Neural progenitor cell (in vitro differentiated cells): ENCODE measurements around the gene ZNF79. TPM values are rescaled to one million over a fixed set of nuclear protein-coding genes. Genes with fewer than 3 reads are reported as not detected.

Source experiments
- DNase-seq: peaks from one replicate; pipeline ENCODE4 v3.0.0-alpha.2; 2016; ENCODE audit warnings: low spot score
- H2AFZ ChIP-seq: fragments of 200-600 bp; sonication (generic); replicated peaks from 2 replicates; pipeline ENCODE4 v1.6.1; 2016; ENCODE audit warnings: antibody characterized with exemption
- H3F3A ChIP-seq: fragments of 200-600 bp; sonication (generic); 2 replicates; pipeline ENCODE4 v1.6.1; 2016; ENCODE audit warnings: antibody characterized with exemption, low read depth
- H3K27ac ChIP-seq: fragments of 200-600 bp; sonication (generic); 2 replicates; pipeline ENCODE4 v1.5.1; 2016; ENCODE audit warnings: mild to moderate bottlenecking
- H3K27me3 ChIP-seq: fragments of 200-600 bp; sonication (generic); 2 replicates; pipeline ENCODE4 v1.6.1; 2016; ENCODE audit warnings: mild to moderate bottlenecking, moderate library complexity
- H3K36me3 ChIP-seq: fragments of 200-600 bp; sonication (generic); 2 replicates; pipeline ENCODE4 v1.5.1; 2016
- H3K4me1 ChIP-seq: fragments of 200-600 bp; sonication (generic); 2 replicates; pipeline ENCODE4 v1.6.1; 2016; ENCODE audit warnings: mixed run types
- H3K4me2 ChIP-seq: fragments of 200-600 bp; sonication (generic); 2 replicates; pipeline ENCODE4 v1.6.1; 2016
- H3K4me3 ChIP-seq: fragments of 200-600 bp; sonication (generic); 2 replicates; pipeline ENCODE4 v1.5.1; 2016
- H3K79me2 ChIP-seq: fragments of 200-600 bp; sonication (generic); 2 replicates; pipeline ENCODE4 v1.6.1; 2016; ENCODE audit warnings: low read depth
- H3K9ac ChIP-seq: fragments of 200-600 bp; sonication (generic); 2 replicates; pipeline ENCODE4 v1.6.1; 2016
- H3K9me3 ChIP-seq: fragments of 200-600 bp; sonication (generic); 2 replicates; pipeline ENCODE4 v1.5.1; 2016; ENCODE audit warnings: low read depth
- H4K20me1 ChIP-seq: fragments of 200-600 bp; sonication (generic); 2 replicates; pipeline ENCODE4 v1.6.1; 2016; ENCODE audit warnings: low read depth
- H3K27ac Mint-ChIP-seq: 3 replicates; pipeline ENCODE4 v1.8.0; 2021; ENCODE audit warnings: mixed read lengths
- H3K27me3 Mint-ChIP-seq: 2 replicates; pipeline ENCODE4 v1.8.0; 2022; ENCODE audit warnings: low read depth, mild to moderate bottlenecking, inconsistent platforms, moderate library complexity, mixed read lengths; ENCODE audit not compliant: insufficient read depth
- H3K36me3 Mint-ChIP-seq: 3 replicates; pipeline ENCODE4 v1.8.0; 2021; ENCODE audit warnings: mixed read lengths
- H3K4me1 Mint-ChIP-seq: 3 replicates; pipeline ENCODE4 v1.8.0; 2021; ENCODE audit warnings: mixed read lengths
- H3K4me3 Mint-ChIP-seq: 3 replicates; pipeline ENCODE4 v1.8.0; 2021; ENCODE audit warnings: mild to moderate bottlenecking, moderate library complexity, mixed read lengths
- H3K9me3 Mint-ChIP-seq: 3 replicates; pipeline ENCODE4 v1.8.0; 2020; ENCODE audit warnings: mixed read lengths
- CTCF ChIP-seq: fragments of 200-600 bp; sonication (generic); IDR thresholded peaks from 2 replicates; pipeline ENCODE4 v1.5.1; 2017; ENCODE audit warnings: antibody characterized with exemption, mild to moderate bottlenecking
- EZH2 ChIP-seq: fragments of 200-600 bp; sonication (generic); IDR thresholded peaks from 2 replicates; pipeline ENCODE4 v1.6.1; 2017; ENCODE audit warnings: antibody characterized with exemption, mild to moderate bottlenecking, moderate library complexity
- EZH2phosphoT487 ChIP-seq: fragments of 200-600 bp; sonication (generic); IDR thresholded peaks from 2 replicates; pipeline ENCODE4 v1.6.1; 2017; ENCODE audit warnings: antibody characterized with exemption
- total RNA-seq: library from RNA; depleted of rRNA; stranded (reverse); fragments of >200 nt; gene quantifications from 2 replicates; pipeline ENCODE4 v1.2.3, GENCODE V29; 2015; ENCODE audit warnings: low replicate concordance

Gene ZNF79
- total RNA-seq, 1 donor from 2014 or later, result 6.7 TPM

GRCh38 chr9:127474592-127474991, 50.4 kb downstream of the ZNF79 start:
- Histone ChIP-seq H3K9me3 (no peaks in the 10 kb centered on the region), H3K27ac (no peak overlapping the region), H3F3A (no peaks in the 10 kb centered on the region), H3K4me3 (no peak overlapping the region), H3K4me2 (no peak overlapping the region), H3K79me2 (no peaks in the 10 kb centered on the region), H4K20me1 (no peaks in the 10 kb centered on the region), H2AFZ (no peak overlapping the region), H3K4me1 (no peaks in the 10 kb centered on the region), H3K9ac (no peak overlapping the region), H3K27me3 (no peaks in the 10 kb centered on the region), H3K36me3 (no peaks in the 10 kb centered on the region)
- H3K4me3 Mint-ChIP-seq, result no peak overlapping the region
- H3K27ac Mint-ChIP-seq, result no peak overlapping the region
- no peaks in the 10 kb centered on the region for H3K9me3 Mint-ChIP-seq
- DNase-seq, result no peak
- no peaks in the 10 kb centered on the region for H3K4me1 Mint-ChIP-seq
- peaks cover 10% of the 10 kb centered on the region for H3K36me3 Mint-ChIP-seq
- TF ChIP-seq CTCF (no peak), EZH2 (no peak), EZH2phosphoT487 (no peak)
- H3K27me3 Mint-ChIP-seq, result peaks cover 3% of the 10 kb centered on the region

GRCh38 chr9:127479507-127480081, 55.4 kb downstream of the ZNF79 start:
- Mint-ChIP-seq H3K36me3 (peaks cover 6% of the 10 kb centered on the region), H3K4me3 (no peak overlapping the region), H3K27me3 (peaks cover 3% of the 10 kb centered on the region), H3K27ac (no peak overlapping the region), H3K9me3 (no peaks in the 10 kb centered on the region), H3K4me1 (no peaks in the 10 kb centered on the region)
- no peaks in the 10 kb centered on the region for H3K36me3 ChIP-seq
- no peak for DNase-seq
- no peaks in the 10 kb centered on the region for H3F3A ChIP-seq
- H4K20me1 ChIP-seq, result no peaks in the 10 kb centered on the region
- no peaks in the 10 kb centered on the region for H3K27me3 ChIP-seq
- no peaks in the 10 kb centered on the region for H3K4me1 ChIP-seq
- no peak overlapping the region for H3K4me3 ChIP-seq
- H3K4me2 ChIP-seq, result no peak overlapping the region
- no peak overlapping the region for H3K9ac ChIP-seq
- H3K9me3 ChIP-seq, result no peaks in the 10 kb centered on the region
- TF ChIP-seq CTCF, result no peak
- no peak for TF ChIP-seq EZH2phosphoT487
- no peak for TF ChIP-seq EZH2
- H3K27ac ChIP-seq, result no peak overlapping the region
- no peak overlapping the region for H2AFZ ChIP-seq
- H3K79me2 ChIP-seq, result no peaks in the 10 kb centered on the region

- no peak for DNase-seq
- no peaks in the 10 kb centered on the region for H3K9me3 Mint-ChIP-seq
- Histone ChIP-seq H3K4me1 (no peaks in the 10 kb centered on the region), H4K20me1 (no peaks in the 10 kb centered on the region), H2AFZ (no peak overlapping the region), H3K79me2 (no peaks in the 10 kb centered on the region), H3K36me3 (no peaks in the 10 kb centered on the region), H3K27ac (no peak overlapping the region), H3K9me3 (no peaks in the 10 kb centered on the region), H3F3A (no peaks in the 10 kb centered on the region), H3K27me3 (no peaks in the 10 kb centered on the region), H3K4me3 (no peak overlapping the region), H3K9ac (no peak overlapping the region), H3K4me2 (no peak overlapping the region)
- H3K4me3 Mint-ChIP-seq, result no peak overlapping the region
- H3K4me1 Mint-ChIP-seq, result peaks cover 3% of the 10 kb centered on the region
- H3K27ac Mint-ChIP-seq, result no peak overlapping the region
- peaks cover 3% of the 10 kb centered on the region for H3K27me3 Mint-ChIP-seq
- H3K36me3 Mint-ChIP-seq, result peaks cover 12% of the 10 kb centered on the region
- no peak for TF ChIP-seq EZH2
- no peak for TF ChIP-seq EZH2phosphoT487
- TF ChIP-seq CTCF, result no peak
Observed at GRCh38 chr9:127482662-127483061, 58.5 kb downstream of the ZNF79 start.
